ENCODE measurements around the gene ATRX.

DNA sequence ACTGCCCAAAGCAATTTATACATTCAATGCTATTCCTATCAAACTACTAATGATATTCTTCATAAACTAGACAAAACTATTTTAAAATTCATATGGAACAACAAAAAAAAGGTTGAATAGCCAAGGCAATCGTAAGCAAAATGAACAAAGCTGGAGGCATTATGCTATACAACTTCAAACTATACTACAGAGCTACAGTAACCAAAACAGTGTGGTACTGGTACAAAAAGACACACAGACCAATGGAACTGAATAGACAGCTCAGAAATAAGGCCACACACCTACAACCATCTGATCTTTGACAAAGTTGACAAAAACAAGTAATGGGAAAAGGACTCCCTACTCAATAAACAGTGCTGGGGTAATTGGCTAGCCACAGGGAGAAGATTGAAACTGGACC lies 271.8 kb downstream of the ATRX start:
- no peak for TF ChIP-seq POLR2AphosphoS5 (IDR thresholded peaks at IDR 0.05; ENCODE audit: borderline replicate concordance, low read depth, low read length)
- TF ChIP-seq EZH2 (IDR thresholded peaks at IDR 0.05) = no peak
- TF ChIP-seq FOXP2 (optimal IDR thresholded peaks at IDR 0.05; ENCODE audit: control extremely low read depth, extremely low read length, insufficient read depth) = no peak
